DND-41 (cell line): Measurements from ENCODE around the gene PNPLA1.

Source experiments
- ATAC-seq: fragments of 200-7000 bp; cut with Tn5 transposase; 3 replicates; pipeline ENCODE4 v1.9.1; 2021; ENCODE audit warnings: low read depth; ENCODE audit not compliant: insufficient read depth
- DNase-seq: peaks from one replicate; pipeline ENCODE4 v3.0.0-alpha.2; 2020
- H2AFZ ChIP-seq: 2 replicates; pipeline ENCODE4 v1.6.0; 2012; ENCODE audit warnings: low read depth, low read length
- H3K27ac ChIP-seq: 2 replicates; pipeline ENCODE4 v1.5.1; 2012; ENCODE audit warnings: low read length, inconsistent platforms
- H3K27me3 ChIP-seq: fragments of 200-600 bp; sonication (generic); 2 replicates; pipeline ENCODE4 v1.6.0; 2012; ENCODE audit warnings: low read length, mild to moderate bottlenecking, inconsistent platforms; ENCODE audit not compliant: insufficient read depth, poor library complexity
- H3K36me3 ChIP-seq: 2 replicates; pipeline ENCODE4 v1.5.1; 2012; ENCODE audit warnings: low read length, inconsistent platforms; ENCODE audit not compliant: insufficient read depth
- H3K4me1 ChIP-seq: 2 replicates; pipeline ENCODE4 v1.5.1; 2012; ENCODE audit warnings: mild to moderate bottlenecking, low read length; ENCODE audit not compliant: insufficient read depth
- H3K4me2 ChIP-seq: 2 replicates; pipeline ENCODE4 v1.6.0; 2012; ENCODE audit warnings: mild to moderate bottlenecking, moderate library complexity, low read length, inconsistent platforms; ENCODE audit not compliant: insufficient read depth
- H3K4me3 ChIP-seq, 2 experiments: fragments of 200-600 bp in 1 of 2; shearing (Covaris generic) in 1 of 2; 2 replicates each; pipeline ENCODE4 v1.5.1; 2012 to 2016; ENCODE audit warnings: inconsistent platforms in 2 of 2, low read length in 2 of 2, mild to moderate bottlenecking in 2 of 2, low read depth in 1 of 2, moderate library complexity in 1 of 2
- H3K79me2 ChIP-seq: 2 replicates; pipeline ENCODE4 v1.6.0; 2012; ENCODE audit warnings: low read length, inconsistent platforms; ENCODE audit not compliant: insufficient read depth
- H3K9ac ChIP-seq: 2 replicates; pipeline ENCODE4 v1.6.0; 2012; ENCODE audit warnings: low read depth, mild to moderate bottlenecking, inconsistent platforms, low read length, moderate library complexity
- H3K9me3 ChIP-seq: 2 replicates; pipeline ENCODE4 v1.5.1; 2012; ENCODE audit warnings: low read length, moderate library complexity, mild to moderate bottlenecking, inconsistent platforms; ENCODE audit not compliant: insufficient read depth, severe bottlenecking
- H4K20me1 ChIP-seq: 2 replicates; pipeline ENCODE4 v1.6.0; 2012; ENCODE audit warnings: low read length; ENCODE audit not compliant: insufficient read depth
- CTCF ChIP-seq: IDR thresholded peaks from 2 replicates; pipeline ENCODE4 v1.5.1; 2012; ENCODE audit warnings: borderline replicate concordance, low read length, moderate library complexity, mild to moderate bottlenecking; ENCODE audit not compliant: poor library complexity, severe bottlenecking; ENCODE audit errors: extremely low read depth
- EZH2 ChIP-seq: IDR thresholded peaks from 3 replicates; pipeline ENCODE4 v1.6.1; 2012; ENCODE audit warnings: borderline replicate concordance, low read depth, mild to moderate bottlenecking, moderate library complexity, low read length, inconsistent platforms; ENCODE audit not compliant: severe bottlenecking

The PNPLA1 gene

GRCh38 chr6:36324191-36324590, 54.3 kb downstream of the PNPLA1 start:
- Histone ChIP-seq H3K36me3 (no peaks in the 10 kb centered on the region), H3K9me3 (no peaks in the 10 kb centered on the region), H3K4me2 (no peak overlapping the region), H4K20me1 (peaks cover 7% of the 10 kb centered on the region; the same call in 1 of the 2 replicates), H3K27ac (no peak overlapping the region), H3K4me1 (no peaks in the 10 kb centered on the region), H3K9ac (no peak overlapping the region), H3K27me3 (peaks cover 27% of the 10 kb centered on the region), H3K4me3 (no peak overlapping the region), H3K79me2 (no peaks in the 10 kb centered on the region), H2AFZ (no peak overlapping the region)
- TF ChIP-seq EZH2 (no peak), CTCF (no peak)
- DNase-seq: no peak
- no peak for ATAC-seq

GRCh38 chr6:36324715-36325114, 54.9 kb downstream of the PNPLA1 start:
- H3K4me2 ChIP-seq: no peak overlapping the region
- peaks cover 7% of the 10 kb centered on the region; the same call in 1 of the 2 replicates for H4K20me1 ChIP-seq
- H2AFZ ChIP-seq: no peak overlapping the region
- no peak overlapping the region for H3K9ac ChIP-seq
- H3K27ac ChIP-seq: no peak overlapping the region
- no peak for TF ChIP-seq CTCF
- no peak for TF ChIP-seq EZH2
- no peaks in the 10 kb centered on the region for H3K79me2 ChIP-seq
- no peak overlapping the region for H3K4me3 ChIP-seq
- DNase-seq (no peak), ATAC-seq (no peak)
- H3K27me3 ChIP-seq: peaks cover 24% of the 10 kb centered on the region
- no peaks in the 10 kb centered on the region for H3K36me3 ChIP-seq
- H3K9me3 ChIP-seq: no peaks in the 10 kb centered on the region
- H3K4me1 ChIP-seq: no peaks in the 10 kb centered on the region

GRCh38 chr6:36326356-36326995, 56.6 kb downstream of the PNPLA1 start:
- Histone ChIP-seq H3K79me2 (no peaks in the 10 kb centered on the region), H3K27ac (no peak overlapping the region), H3K9ac (no peak overlapping the region), H3K4me3 (no peak overlapping the region), H2AFZ (no peak overlapping the region), H3K27me3 (peaks cover 11% of the 10 kb centered on the region), H3K4me2 (no peak overlapping the region), H3K36me3 (no peaks in the 10 kb centered on the region), H3K4me1 (no peaks in the 10 kb centered on the region), H3K9me3 (no peaks in the 10 kb centered on the region), H4K20me1 (peaks cover 7% of the 10 kb centered on the region; the same call in 1 of the 2 replicates)
- ATAC-seq (no peak), DNase-seq (no peak)
- no peak for TF ChIP-seq CTCF
- no peak for TF ChIP-seq EZH2
